Liver (tissue), 9 donors: ENCODE data around the gene NKTR. TPM values are rescaled to one million over a fixed set of nuclear protein-coding genes. Genes with fewer than 3 reads are reported as not detected.
A peak's percentile ranks its signal among the peaks of the same experiment; 100 is the strongest.

Source experiments
- DNase-seq: peaks from one replicate; pipeline ENCODE4 v3.0.0-alpha.2; 2017; ENCODE audit warnings: low spot score
- H3K27ac ChIP-seq, 2 donors: one replicate each; pipeline ENCODE4 v1.7.0; 2013; ENCODE audit warnings: inconsistent platforms in 2 of 2, low read length in 2 of 2, control low read depth in 1 of 2, low read depth in 1 of 2, mild to moderate bottlenecking in 1 of 2
- H3K27me3 ChIP-seq, 4 donors: one replicate each; pipeline versions ENCODE4 v1.6.1 to v1.7.0; 2013; ENCODE audit warnings: low read length in 3 of 4, inconsistent platforms in 1 of 4, mild to moderate bottlenecking in 1 of 4, moderate library complexity in 1 of 4; ENCODE audit not compliant: control insufficient read depth in 4 of 4, insufficient read depth in 4 of 4
- H3K36me3 ChIP-seq, 4 donors: one replicate each; pipeline versions ENCODE4 v1.6.1 to v1.7.0; 2013; ENCODE audit warnings: low read length in 3 of 4, mild to moderate bottlenecking in 3 of 4, low read depth in 1 of 4, moderate library complexity in 1 of 4; ENCODE audit not compliant: control insufficient read depth in 4 of 4, insufficient read depth in 3 of 4
- H3K4me1 ChIP-seq, 4 donors: one replicate each; pipeline versions ENCODE4 v1.6.1 to v1.7.0; 2013; ENCODE audit warnings: low read length in 3 of 4, mild to moderate bottlenecking in 3 of 4, moderate library complexity in 1 of 4; ENCODE audit not compliant: control insufficient read depth in 4 of 4, insufficient read depth in 4 of 4
- H3K4me3 ChIP-seq, 3 donors: one replicate each; pipeline versions ENCODE4 v1.6.1 to v1.7.0; 2013; ENCODE audit warnings: low read length in 3 of 3, control low read depth in 1 of 3, low read depth in 1 of 3, mild to moderate bottlenecking in 1 of 3
- H3K9ac ChIP-seq, 2 donors: one replicate each; pipeline ENCODE4 v1.7.0; 2013; ENCODE audit warnings: low read length in 2 of 2, mild to moderate bottlenecking in 2 of 2, moderate library complexity in 2 of 2, control low read depth in 1 of 2, low read depth in 1 of 2
- H3K9me3 ChIP-seq, 4 donors: one replicate each; pipeline versions ENCODE4 v1.6.1 to v1.7.0; 2013; ENCODE audit warnings: low read length in 3 of 4; ENCODE audit not compliant: control insufficient read depth in 4 of 4
- EGR1 ChIP-seq, 2 donors: IDR thresholded peaks; 2 replicates each; pipeline ENCODE4 v1.6.1; 2016 to 2018; ENCODE audit warnings: antibody characterized with exemption in 2 of 2, low read depth in 2 of 2
- FOXA1 ChIP-seq: IDR thresholded peaks from 2 replicates; pipeline ENCODE4 v1.6.1; 2016; ENCODE audit warnings: antibody characterized with exemption
- FOXA2 ChIP-seq: IDR thresholded peaks from 2 replicates; pipeline ENCODE4 v1.6.1; 2016; ENCODE audit warnings: antibody characterized with exemption
- GABPA ChIP-seq, 2 donors: IDR thresholded peaks in 1 of 2; conservative IDR thresholded peaks in 1 of 2; 2 replicates each; pipeline ENCODE4 v1.6.1; 2016; ENCODE audit warnings: antibody characterized with exemption in 2 of 2, mild to moderate bottlenecking in 1 of 2, moderate library complexity in 1 of 2
- HNF4A ChIP-seq, 2 donors: conservative IDR thresholded peaks; 2 replicates each; pipeline ENCODE4 v1.6.1; 2016; ENCODE audit warnings: antibody characterized with exemption in 2 of 2, mild to moderate bottlenecking in 2 of 2
- HNF4G ChIP-seq: IDR thresholded peaks from 2 replicates; pipeline ENCODE4 v1.6.1; 2016; ENCODE audit warnings: antibody characterized with exemption
- JUND ChIP-seq, 2 donors: IDR thresholded peaks; 2 replicates each; pipeline ENCODE4 v1.6.1; 2016; ENCODE audit warnings: antibody characterized with exemption in 2 of 2
- NR2F2 ChIP-seq: IDR thresholded peaks from 2 replicates; pipeline ENCODE4 v1.6.1; 2016; ENCODE audit warnings: antibody characterized with exemption
- RAD21 ChIP-seq, 2 donors: IDR thresholded peaks; 2 replicates each; pipeline ENCODE4 v1.6.1; 2016; ENCODE audit warnings: antibody characterized with exemption in 2 of 2, mild to moderate bottlenecking in 2 of 2
- RXRA ChIP-seq, 2 donors: IDR thresholded peaks; 2 replicates each; pipeline ENCODE4 v1.6.1; 2017 to 2018; ENCODE audit warnings: antibody characterized with exemption in 2 of 2, mild to moderate bottlenecking in 1 of 2
- TAF1 ChIP-seq: conservative IDR thresholded peaks from 2 replicates; pipeline ENCODE4 v1.6.1; 2016; ENCODE audit warnings: antibody characterized with exemption, mild to moderate bottlenecking
- WGBS: extraction: QIAGEN DNeasy Blood & Tissue Kit; methylation state at CpG from one replicate; pipeline ENCODE4 v1.1.7; 2013; 5-methylcytosine and 5-hydroxymethylcytosine counted together
- polyA plus RNA-seq, 2 donors: library from polyadenylated mRNA; stranded (reverse) in 1 of 2; unstranded in 1 of 2; fragments of 200-250 nt in 1 of 2; fragments of >200 nt in 1 of 2; fragmentation: Nextera tagmentation in 1 of 2; extraction: Ambion mirVana in 1 of 2; gene quantifications; one replicate each; pipeline versions ENCODE4 v1.2.1 to v1.2.3, GENCODE V29; 2013 to 2015
- total RNA-seq, 2 donors: library from RNA; depleted of rRNA; stranded (reverse); fragments of >200 nt; gene quantifications; one replicate each; pipeline ENCODE4 v1.2.3, GENCODE V29; 2014
- TF ChIP-seq, protein P1 (sequence below): fragments of 150-350 bp; IDR thresholded peaks from 2 replicates; pipeline ENCODE4 v1.5.1; 2017; ENCODE audit warnings: improper control_type of control experiment, low read depth, low read length; ENCODE audit not compliant: missing input control
- TF ChIP-seq, protein P2 (sequence below): IDR thresholded peaks from 2 replicates; pipeline ENCODE4 v1.6.1; 2016; ENCODE audit warnings: antibody characterized with exemption
- TF ChIP-seq, protein P3 (sequence below): IDR thresholded peaks from 2 replicates; pipeline ENCODE4 v1.6.1; 2016; ENCODE audit warnings: antibody characterized with exemption
- TF ChIP-seq, protein P4 (sequence below): IDR thresholded peaks from 2 replicates; pipeline ENCODE4 v1.6.1; 2016; ENCODE audit warnings: antibody characterized with exemption, mild to moderate bottlenecking
- TF ChIP-seq, protein P5 (sequence below): IDR thresholded peaks from 2 replicates; pipeline ENCODE4 v1.6.1; 2016; ENCODE audit warnings: antibody characterized with exemption
- donor health status: healthy.
- donor health status: healthy.
- donor health status: healthy.
- donor health status: healthy.
- donor health status: healthy.

The NKTR gene
- total and polyA plus RNA-seq, 4 donors = 5.8 to 75.5 (median 28.1) TPM

DNA sequence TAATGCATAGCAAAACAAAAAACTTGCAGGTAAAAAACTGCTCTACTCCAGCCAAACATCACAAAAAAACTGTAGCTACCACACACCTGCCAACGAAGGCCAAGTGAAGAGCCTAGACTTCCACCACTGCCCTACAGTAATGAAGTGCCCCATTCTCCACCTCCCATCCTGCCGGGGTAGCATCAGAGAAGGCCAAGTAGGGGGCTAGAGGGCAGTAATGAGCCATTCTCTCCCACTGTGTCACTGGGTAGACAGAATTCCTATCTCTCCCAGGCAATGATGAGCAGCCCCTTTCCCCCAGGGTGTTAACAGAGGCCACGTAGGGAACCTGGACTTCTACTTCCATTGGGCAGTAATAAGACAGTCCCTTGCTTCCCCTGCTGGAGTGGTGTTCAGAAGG lies 28.2 kb upstream of the NKTR start:
- TF ChIP-seq, protein P1, sequence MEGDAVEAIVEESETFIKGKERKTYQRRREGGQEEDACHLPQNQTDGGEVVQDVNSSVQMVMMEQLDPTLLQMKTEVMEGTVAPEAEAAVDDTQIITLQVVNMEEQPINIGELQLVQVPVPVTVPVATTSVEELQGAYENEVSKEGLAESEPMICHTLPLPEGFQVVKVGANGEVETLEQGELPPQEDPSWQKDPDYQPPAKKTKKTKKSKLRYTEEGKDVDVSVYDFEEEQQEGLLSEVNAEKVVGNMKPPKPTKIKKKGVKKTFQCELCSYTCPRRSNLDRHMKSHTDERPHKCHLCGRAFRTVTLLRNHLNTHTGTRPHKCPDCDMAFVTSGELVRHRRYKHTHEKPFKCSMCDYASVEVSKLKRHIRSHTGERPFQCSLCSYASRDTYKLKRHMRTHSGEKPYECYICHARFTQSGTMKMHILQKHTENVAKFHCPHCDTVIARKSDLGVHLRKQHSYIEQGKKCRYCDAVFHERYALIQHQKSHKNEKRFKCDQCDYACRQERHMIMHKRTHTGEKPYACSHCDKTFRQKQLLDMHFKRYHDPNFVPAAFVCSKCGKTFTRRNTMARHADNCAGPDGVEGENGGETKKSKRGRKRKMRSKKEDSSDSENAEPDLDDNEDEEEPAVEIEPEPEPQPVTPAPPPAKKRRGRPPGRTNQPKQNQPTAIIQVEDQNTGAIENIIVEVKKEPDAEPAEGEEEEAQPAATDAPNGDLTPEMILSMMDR = peak; percentile 39
- TF ChIP-seq RAD21 (IDR thresholded peaks at IDR 0.05) = peak; percentile 70 to 80
- TF ChIP-seq, protein P2, sequence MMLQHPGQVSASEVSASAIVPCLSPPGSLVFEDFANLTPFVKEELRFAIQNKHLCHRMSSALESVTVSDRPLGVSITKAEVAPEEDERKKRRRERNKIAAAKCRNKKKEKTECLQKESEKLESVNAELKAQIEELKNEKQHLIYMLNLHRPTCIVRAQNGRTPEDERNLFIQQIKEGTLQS = no peak
- no peak for TF ChIP-seq FOXA2
- Histone ChIP-seq H3K36me3 (peaks cover 0 to 4% (median 2%) of the 10 kb centered on the region in 4 donors), H3K4me3 (no peak overlapping the region), H3K27me3 (no peaks in the 10 kb centered on the region), H3K27ac (no peak overlapping the region), H3K9ac (no peak overlapping the region), H3K9me3 (no peaks in the 10 kb centered on the region), H3K4me1 (no peaks in the 10 kb centered on the region)
- WGBS = 66% methylated on average over 3 of the region's 3 CpGs
- DNase-seq = peak; percentile 56

DNA sequence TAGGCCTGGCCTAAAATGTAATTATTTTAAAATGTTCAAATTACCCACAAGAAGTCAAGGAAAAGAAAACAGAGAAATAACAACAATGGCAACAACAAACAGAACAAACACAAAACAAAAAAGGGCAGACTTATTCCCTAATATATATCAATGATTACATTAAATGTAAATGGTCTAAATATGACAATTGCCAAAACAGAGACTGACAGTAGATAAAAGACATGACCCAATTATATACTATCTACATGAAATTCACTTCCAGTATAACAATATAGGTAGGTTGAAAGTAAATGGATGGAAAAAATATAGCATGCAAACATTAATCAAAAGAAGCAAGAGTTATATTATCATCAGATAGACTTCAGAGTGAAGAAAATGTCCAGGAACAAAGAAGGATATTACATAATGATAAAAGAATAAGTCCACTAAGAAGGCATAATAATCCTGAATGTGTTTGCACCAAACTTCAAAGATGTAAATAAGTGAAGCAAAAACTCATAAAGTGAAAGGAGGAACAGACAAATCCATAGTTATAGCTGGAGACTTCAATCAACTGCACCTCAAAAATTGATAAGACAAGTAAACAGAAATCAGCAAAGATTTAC lies 25.2 kb upstream of the NKTR start:
- no peak overlapping the region for H3K4me3 ChIP-seq
- DNase-seq = no peak
- H3K9ac ChIP-seq = no peak overlapping the region
- H3K27ac ChIP-seq = no peak overlapping the region
- H3K9me3 ChIP-seq = no peaks in the 10 kb centered on the region
- H3K36me3 ChIP-seq = no peaks in the 10 kb centered on the region
- H3K4me1 ChIP-seq = peaks cover 0 to under 1% (median under 1%) of the 10 kb centered on the region in 4 donors
- H3K27me3 ChIP-seq = no peaks in the 10 kb centered on the region
- no peak for TF ChIP-seq TAF1
- TF ChIP-seq, protein P2 = no peak
- TF ChIP-seq, protein P3, sequence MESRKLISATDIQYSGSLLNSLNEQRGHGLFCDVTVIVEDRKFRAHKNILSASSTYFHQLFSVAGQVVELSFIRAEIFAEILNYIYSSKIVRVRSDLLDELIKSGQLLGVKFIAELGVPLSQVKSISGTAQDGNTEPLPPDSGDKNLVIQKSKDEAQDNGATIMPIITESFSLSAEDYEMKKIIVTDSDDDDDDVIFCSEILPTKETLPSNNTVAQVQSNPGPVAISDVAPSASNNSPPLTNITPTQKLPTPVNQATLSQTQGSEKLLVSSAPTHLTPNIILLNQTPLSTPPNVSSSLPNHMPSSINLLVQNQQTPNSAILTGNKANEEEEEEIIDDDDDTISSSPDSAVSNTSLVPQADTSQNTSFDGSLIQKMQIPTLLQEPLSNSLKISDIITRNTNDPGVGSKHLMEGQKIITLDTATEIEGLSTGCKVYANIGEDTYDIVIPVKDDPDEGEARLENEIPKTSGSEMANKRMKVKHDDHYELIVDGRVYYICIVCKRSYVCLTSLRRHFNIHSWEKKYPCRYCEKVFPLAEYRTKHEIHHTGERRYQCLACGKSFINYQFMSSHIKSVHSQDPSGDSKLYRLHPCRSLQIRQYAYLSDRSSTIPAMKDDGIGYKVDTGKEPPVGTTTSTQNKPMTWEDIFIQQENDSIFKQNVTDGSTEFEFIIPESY = no peak
- no peak for TF ChIP-seq RAD21 (IDR thresholded peaks at IDR 0.05)
- no peak for TF ChIP-seq GABPA (IDR thresholded peaks at IDR 0.05 in 1 of 2, conservative IDR thresholded peaks at IDR 0.05 in 1 of 2)
- TF ChIP-seq, protein P4, sequence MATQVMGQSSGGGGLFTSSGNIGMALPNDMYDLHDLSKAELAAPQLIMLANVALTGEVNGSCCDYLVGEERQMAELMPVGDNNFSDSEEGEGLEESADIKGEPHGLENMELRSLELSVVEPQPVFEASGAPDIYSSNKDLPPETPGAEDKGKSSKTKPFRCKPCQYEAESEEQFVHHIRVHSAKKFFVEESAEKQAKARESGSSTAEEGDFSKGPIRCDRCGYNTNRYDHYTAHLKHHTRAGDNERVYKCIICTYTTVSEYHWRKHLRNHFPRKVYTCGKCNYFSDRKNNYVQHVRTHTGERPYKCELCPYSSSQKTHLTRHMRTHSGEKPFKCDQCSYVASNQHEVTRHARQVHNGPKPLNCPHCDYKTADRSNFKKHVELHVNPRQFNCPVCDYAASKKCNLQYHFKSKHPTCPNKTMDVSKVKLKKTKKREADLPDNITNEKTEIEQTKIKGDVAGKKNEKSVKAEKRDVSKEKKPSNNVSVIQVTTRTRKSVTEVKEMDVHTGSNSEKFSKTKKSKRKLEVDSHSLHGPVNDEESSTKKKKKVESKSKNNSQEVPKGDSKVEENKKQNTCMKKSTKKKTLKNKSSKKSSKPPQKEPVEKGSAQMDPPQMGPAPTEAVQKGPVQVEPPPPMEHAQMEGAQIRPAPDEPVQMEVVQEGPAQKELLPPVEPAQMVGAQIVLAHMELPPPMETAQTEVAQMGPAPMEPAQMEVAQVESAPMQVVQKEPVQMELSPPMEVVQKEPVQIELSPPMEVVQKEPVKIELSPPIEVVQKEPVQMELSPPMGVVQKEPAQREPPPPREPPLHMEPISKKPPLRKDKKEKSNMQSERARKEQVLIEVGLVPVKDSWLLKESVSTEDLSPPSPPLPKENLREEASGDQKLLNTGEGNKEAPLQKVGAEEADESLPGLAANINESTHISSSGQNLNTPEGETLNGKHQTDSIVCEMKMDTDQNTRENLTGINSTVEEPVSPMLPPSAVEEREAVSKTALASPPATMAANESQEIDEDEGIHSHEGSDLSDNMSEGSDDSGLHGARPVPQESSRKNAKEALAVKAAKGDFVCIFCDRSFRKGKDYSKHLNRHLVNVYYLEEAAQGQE = no peak
- TF ChIP-seq EGR1 (IDR thresholded peaks at IDR 0.05; ENCODE audit: low read depth in 2 of 2) = no peak
- no peak for TF ChIP-seq JUND (IDR thresholded peaks at IDR 0.05)
- TF ChIP-seq HNF4G = no peak
- TF ChIP-seq RXRA (IDR thresholded peaks at IDR 0.05) = no peak
- TF ChIP-seq, protein P5, sequence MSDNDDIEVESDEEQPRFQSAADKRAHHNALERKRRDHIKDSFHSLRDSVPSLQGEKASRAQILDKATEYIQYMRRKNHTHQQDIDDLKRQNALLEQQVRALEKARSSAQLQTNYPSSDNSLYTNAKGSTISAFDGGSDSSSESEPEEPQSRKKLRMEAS = no peak
- TF ChIP-seq FOXA2 = no peak
- TF ChIP-seq NR2F2 = no peak
- no peak for TF ChIP-seq FOXA1
- no peak for TF ChIP-seq HNF4A (conservative IDR thresholded peaks at IDR 0.05)
